ENCODE results near the gene PRR15.
"Not testable (repeated sequence)": the region's sequence is repeated elsewhere in the genome, so short reads cannot be mapped to it uniquely, and the experiment has no call there.

Gene PRR15

GRCh38 chr7:29563590-29564495 is at the start of gene PRR15:
TSS of gene PRR15 (plus strand) at chr7:29563835. CDS start at chr7:29566330, 2,495 bp downstream.
- FAIRE-seq, result no peak
- DNase-seq (ENCODE audit: low spot score), result no peak

DNA sequence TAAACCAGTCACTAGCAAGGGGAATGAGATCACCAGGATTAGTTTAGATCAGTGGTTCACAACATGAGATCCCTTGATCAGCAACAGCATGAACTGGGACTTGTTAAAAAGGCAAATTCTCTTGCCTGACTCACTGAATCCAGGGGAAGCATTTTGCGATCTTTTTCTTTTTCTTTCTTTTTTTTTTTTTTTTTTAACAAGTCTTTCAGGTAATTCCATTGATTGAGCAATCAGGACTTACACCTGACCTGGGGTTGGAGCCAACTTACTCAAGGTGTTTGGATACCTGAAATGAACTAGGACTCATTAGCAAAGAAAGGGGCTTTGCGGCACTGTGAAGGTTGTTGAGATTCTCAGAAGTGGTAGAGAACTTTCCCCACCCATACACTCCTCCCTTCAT is 47.1 kb upstream of the PRR15 start:
- FAIRE-seq (no peak), DNase-seq (ENCODE audit: low spot score) (no peak)

DNA sequence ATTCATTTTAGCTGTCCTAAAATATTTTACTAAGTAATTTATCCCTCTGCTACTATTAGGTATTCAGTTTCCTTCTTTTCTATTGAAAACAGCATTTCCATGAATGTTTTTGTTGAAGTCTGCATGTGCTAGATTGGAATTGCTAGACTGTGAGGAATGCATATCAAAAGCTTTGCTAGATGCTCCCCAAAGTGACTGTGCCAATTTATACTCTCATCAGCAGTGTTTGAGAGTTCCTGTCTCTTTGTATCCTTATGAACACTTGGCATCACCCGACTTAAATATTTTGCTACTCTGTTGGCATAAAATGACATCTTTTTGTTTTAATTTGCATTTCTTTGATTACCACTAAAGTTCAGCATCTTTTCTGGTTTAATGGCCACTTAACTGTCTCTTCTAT is 45.0 kb upstream of the PRR15 start:
- no peak for DNase-seq (ENCODE audit: low spot score)
- no peak for FAIRE-seq

DNA sequence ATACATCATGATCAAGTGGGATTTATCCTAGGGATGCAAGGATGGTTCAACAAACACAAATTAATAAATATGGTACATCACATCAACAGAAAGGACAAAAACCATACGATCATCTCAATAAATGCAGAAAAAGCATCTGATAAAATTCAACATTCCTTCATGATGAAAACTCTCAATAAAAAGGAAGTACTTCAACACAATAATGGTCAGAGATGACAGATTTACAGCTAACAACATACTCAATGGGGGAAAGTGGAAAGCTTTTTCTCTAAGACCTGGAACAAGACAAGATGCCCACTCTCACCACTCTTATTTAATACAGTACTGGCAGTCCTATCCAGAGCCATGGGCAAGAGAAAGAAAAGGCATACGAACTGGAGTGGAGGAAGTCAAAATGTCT is 39.9 kb upstream of the PRR15 start:
- DNase-seq (ENCODE audit: low spot score) (no peak), FAIRE-seq (no peak)

DNA sequence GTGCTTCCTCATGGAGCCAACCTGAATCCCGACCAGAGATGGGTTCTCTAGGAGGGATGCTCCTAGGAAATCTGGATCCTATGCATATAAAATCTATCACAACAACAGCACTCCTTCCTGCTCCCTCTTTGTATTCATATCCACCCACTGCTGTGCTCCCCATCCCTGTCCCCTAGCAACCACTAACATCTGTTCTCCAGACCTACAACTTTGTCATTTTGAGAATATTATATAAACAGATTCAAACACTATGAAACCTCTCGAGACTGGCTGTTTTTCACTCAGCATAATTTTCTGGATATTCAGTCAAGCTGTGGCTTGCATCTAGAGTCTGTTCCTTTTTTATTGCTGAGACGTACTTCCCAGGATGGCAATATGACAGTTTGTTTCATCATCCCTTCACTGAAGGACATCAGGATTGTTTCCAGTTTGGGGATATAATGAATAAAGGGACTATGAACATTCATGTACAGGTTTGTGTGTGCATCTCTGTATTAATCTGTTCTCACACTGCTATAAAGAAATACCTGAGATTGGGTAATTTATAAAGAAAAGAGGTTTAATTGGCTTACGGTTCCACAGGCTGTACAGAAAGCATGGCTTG is 36.0 kb upstream of the PRR15 start:
- FAIRE-seq (no peak), DNase-seq (ENCODE audit: low spot score) (no peak)

DNA sequence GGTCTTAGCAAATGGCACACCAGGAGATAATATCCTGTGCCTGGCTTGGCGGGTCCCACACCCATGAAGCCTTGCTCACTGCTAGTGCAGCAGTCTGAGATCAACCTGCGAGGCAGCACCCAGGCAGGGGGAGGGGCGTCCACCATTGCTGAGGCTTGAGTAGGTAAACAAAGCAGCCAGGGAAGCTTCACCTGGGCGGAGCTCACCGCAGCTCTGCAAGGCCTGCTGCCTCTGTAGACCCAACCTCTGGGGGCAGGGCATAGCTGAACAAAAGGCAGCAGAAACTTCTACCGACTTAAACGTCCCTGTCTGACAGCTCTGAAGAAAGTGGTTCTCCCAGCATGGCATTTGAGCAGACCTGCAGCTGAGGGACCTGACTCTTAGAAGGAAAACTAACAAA is 35.1 kb upstream of the PRR15 start:
- DNase-seq (ENCODE audit: low spot score); FAIRE-seq: not testable (repeated sequence)

- FAIRE-seq, result no peak
- no peak for DNase-seq (ENCODE audit: low spot score)
Measured at GRCh38 chr7:29538389-29538788, 25.2 kb upstream of the PRR15 start.

- FAIRE-seq (no peak), DNase-seq (ENCODE audit: low spot score) (no peak)
Measured at GRCh38 chr7:29539471-29539870, 24.2 kb upstream of the PRR15 start.

DNA sequence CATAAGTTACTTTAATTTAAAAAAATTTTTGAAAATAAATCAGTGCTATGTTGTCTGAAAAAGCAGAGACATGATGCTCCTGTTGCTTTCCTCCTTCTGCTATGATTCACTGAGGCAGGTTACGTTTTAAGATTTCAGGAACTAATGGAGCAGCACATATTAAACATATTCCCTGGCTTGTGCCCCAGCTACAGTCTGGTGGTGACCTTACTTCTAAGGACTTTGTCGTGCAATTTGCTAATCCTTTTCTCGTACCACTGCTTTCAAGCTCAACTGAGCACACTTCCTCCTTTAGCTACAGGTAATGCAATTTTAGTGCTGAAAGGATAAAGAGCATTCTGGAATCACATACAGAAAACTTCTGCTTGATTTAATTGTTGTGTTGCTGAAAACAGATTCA is 16.2 kb upstream of the PRR15 start:
- DNase-seq (ENCODE audit: low spot score), result no peak
- no peak for FAIRE-seq

- DNase-seq (ENCODE audit: low spot score) (no peak), FAIRE-seq (no peak)
Measured at GRCh38 chr7:29548823-29549222, 14.8 kb upstream of the PRR15 start.

- no peak for DNase-seq (ENCODE audit: low spot score)
- FAIRE-seq, result no peak
Measured at GRCh38 chr7:29552392-29552791, 11.2 kb upstream of the PRR15 start.

DNA sequence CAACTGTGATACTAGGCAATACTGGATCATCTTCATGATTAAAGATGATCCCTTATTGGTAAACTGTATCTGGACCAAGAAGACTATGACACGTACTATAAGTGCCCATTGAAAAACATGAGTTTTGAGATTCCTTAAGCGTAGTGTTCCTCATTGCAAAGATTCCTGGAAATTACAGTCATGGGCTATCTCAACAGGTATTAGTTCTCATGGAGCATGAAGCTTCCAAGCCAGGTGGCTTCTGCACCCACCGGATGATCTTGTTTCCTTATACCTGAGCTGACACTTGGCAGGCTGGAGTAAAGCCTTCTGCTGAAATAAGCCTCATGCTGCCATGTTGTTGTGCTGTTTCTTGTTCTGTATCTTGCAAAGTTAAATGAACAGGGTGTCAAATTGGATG is 8.6 kb upstream of the PRR15 start:
- DNase-seq (ENCODE audit: low spot score), result no peak
- FAIRE-seq, result no peak

GRCh38 chr7:29556405-29557195 is 7.0 kb upstream of the PRR15 start:
- DNase-seq (ENCODE audit: low spot score), result no peak
- FAIRE-seq, result no peak

GRCh38 chr7:29557954-29558353 is 5.7 kb upstream of the PRR15 start:
- DNase-seq (ENCODE audit: low spot score) (no peak), FAIRE-seq (no peak)

DNA sequence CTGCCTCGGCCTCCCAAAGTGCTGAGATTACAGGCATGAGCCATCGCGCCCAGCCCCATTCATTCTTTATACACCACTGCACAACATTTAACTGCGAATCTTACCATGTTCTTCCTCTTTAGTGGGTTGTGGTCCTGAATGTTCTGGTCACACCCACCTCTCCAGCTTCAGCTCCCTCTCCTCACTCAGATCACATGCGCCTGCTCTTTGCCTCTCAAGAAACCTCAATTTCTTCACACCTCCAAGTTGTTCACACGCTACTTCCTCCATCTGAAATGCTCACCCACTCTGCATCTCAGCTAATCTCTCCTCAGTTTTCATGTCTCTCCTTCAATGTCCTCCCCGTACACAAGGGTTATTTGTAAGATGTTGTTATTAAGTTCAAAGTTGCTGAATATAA is 2.4 kb upstream of the PRR15 start:
- DNase-seq (ENCODE audit: low spot score) (no peak), FAIRE-seq (no peak)

GRCh38 chr7:29562307-29562706 is 1.3 kb upstream of the PRR15 start:
- FAIRE-seq (no peak), DNase-seq (ENCODE audit: low spot score) (no peak)

- FAIRE-seq (no peak), DNase-seq (ENCODE audit: low spot score) (no peak)
Measured at GRCh38 chr7:29564496-29565223, 1.0 kb downstream of the PRR15 start.

DNA sequence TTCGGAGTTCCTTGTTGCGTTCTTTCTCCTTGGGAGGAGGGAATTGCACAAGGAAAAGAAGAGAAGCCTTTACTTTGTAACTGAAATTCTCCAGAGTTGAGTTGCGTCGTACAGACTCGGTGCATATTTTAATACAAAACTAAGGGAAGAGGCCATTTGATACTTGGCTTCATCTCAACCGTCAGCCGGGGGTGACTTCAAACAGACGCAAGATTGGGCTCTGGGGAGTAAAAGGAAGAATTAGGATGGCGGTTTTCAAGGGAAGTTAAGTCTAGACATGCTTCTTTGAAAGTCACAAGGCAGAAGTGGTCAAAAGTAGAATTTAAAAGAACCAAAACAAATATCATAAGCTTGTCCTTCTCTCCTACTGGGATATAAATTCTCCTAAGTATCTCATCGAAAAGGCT is 1.6 kb downstream of the PRR15 start:
- no peak for DNase-seq (ENCODE audit: low spot score)
- FAIRE-seq, result no peak

DNA sequence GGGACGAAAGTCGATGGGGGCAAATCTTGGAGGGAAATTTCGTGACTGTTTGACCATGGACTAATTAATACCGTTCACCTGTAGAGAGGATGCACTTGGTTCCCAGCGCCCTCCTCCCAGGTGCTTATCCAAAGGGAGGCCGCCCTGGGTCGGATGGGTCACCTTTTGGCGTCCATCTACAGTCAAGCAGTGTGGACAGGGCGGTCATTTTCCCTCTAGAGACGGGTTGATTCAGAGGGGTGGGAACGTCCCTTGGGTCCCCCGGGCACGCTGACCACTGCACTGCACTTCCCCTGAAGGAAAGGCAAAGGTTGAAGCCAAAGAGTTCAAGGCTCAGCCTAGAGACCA is 2.0 kb downstream of the PRR15 start:
- no peak for FAIRE-seq
- no peak for DNase-seq (ENCODE audit: low spot score)

DNA sequence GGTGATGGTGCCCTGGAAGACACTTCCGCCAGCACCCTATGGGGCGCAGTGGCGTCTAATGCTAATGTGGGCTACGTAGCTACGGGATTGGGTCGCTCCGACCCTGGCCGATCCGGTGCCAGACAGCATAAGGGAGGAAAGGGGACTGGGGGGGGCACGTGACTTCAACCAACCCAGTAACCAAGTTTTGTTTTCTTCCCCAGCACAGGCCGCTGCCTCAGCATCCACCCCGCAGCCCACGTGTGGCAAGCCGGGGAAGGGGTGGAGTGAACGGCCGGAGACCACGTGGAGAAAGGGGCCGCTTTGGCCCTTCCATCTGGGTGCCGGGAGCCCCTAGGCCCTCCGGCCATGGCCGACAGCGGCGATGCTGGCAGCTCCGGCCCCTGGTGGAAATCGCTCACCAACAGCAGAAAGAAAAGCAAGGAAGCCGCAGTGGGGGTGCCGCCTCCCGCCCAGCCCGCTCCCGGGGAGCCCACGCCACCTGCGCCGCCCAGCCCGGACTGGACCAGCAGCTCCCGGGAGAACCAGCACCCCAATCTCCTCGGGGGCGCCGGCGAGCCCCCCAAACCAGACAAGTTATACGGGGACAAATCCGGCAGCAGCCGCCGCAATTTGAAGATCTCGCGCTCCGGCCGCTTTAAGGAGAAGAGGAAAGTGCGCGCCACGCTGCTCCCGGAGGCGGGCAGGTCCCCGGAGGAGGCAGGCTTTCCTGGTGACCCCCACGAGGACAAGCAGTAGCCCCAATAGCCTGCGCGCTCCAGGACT is 2.5 kb downstream of the PRR15 start:
- FAIRE-seq (no peak), DNase-seq (ENCODE audit: low spot score) (no peak)

GRCh38 chr7:29567174-29567573 is 3.5 kb downstream of the PRR15 start:
- no peak for DNase-seq (ENCODE audit: low spot score)
- FAIRE-seq, result no peak

Measured in RCC 7860 (cell line).